ENCODE data around the gene GAREM1.

The GAREM1 gene

DNA sequence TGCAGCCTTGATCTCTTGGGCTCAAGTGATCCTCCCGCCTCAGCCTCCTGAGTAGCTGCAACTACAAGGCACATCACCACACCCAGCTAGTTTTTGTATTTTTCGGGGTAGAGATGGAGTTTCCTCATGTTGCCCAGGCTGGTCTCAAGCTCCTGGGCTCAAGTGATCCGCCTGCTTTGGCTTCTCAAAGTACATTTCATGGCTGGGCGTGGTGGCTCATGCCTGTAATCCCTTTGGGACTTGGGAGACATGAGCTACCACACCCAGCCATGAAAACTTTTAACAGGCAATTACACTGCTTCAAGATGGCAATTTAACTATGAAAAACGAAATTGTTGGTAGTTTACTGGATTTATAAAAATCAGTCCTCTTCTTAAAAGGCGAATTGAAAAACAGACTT is 211.1 kb downstream of the GAREM1 start:
- TF ChIP-seq, protein P1, sequence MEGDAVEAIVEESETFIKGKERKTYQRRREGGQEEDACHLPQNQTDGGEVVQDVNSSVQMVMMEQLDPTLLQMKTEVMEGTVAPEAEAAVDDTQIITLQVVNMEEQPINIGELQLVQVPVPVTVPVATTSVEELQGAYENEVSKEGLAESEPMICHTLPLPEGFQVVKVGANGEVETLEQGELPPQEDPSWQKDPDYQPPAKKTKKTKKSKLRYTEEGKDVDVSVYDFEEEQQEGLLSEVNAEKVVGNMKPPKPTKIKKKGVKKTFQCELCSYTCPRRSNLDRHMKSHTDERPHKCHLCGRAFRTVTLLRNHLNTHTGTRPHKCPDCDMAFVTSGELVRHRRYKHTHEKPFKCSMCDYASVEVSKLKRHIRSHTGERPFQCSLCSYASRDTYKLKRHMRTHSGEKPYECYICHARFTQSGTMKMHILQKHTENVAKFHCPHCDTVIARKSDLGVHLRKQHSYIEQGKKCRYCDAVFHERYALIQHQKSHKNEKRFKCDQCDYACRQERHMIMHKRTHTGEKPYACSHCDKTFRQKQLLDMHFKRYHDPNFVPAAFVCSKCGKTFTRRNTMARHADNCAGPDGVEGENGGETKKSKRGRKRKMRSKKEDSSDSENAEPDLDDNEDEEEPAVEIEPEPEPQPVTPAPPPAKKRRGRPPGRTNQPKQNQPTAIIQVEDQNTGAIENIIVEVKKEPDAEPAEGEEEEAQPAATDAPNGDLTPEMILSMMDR (conservative IDR thresholded peaks at IDR 0.05), result no peak
- TF ChIP-seq ZFX (IDR thresholded peaks at IDR 0.05), result no peak
- H3K27ac ChIP-seq, result no peak overlapping the region

DNA sequence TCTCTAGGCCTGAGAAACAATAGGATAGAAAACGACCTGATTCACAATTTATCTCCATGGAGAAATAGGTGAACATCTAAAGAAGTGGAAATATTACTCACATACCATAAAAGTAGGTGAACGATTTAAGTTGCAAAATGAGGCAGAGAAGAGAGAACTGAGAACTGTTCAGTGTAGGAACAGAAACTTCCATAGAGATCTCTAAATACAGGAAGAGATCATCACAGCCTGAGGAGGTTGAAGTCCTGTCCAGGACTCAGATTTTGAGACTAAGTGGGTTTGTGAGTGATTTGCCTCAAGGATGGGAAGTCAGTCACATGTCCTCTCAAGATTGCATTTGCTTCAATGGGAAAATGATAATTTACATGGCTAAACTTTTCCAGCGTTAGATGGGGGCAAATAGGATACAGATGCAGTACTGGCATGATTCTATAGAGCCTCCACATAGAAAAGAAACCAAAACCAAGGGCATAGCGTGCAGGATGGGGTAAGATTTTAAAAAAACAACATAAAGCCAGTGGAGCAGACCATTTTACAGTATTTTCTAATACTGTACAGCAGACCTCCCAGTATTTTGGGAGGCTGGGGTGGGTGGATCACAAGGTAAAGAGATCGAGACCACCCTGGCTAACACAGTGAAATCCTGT is 212.0 kb downstream of the GAREM1 start:
- TF ChIP-seq ZFX (IDR thresholded peaks at IDR 0.05), result no peak
- TF ChIP-seq, protein P1 (conservative IDR thresholded peaks at IDR 0.05), result no peak
- no peak overlapping the region for H3K27ac ChIP-seq

DNA sequence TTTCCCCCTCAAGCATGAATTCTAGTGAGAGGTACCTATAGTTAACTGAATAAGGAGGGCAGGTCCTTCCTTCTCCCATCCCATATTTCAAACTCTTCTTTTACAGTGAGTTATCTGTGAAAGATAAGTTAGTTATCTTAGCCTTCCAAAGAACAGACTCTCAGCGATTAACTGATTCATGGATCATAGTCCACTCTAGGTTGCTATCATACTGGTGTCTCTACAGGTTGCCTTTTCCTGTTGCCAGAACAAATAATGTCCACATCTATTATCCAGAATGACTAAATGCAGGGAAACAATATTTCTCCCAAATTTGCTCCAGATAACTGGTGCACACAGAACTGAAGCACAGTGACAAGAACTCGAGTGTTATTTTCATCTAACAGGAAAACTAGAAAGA is 212.5 kb downstream of the GAREM1 start:
- no peak for TF ChIP-seq ZFX (IDR thresholded peaks at IDR 0.05)
- TF ChIP-seq, protein P1 (conservative IDR thresholded peaks at IDR 0.05), result no peak
- H3K27ac ChIP-seq, result no peak overlapping the region

DNA sequence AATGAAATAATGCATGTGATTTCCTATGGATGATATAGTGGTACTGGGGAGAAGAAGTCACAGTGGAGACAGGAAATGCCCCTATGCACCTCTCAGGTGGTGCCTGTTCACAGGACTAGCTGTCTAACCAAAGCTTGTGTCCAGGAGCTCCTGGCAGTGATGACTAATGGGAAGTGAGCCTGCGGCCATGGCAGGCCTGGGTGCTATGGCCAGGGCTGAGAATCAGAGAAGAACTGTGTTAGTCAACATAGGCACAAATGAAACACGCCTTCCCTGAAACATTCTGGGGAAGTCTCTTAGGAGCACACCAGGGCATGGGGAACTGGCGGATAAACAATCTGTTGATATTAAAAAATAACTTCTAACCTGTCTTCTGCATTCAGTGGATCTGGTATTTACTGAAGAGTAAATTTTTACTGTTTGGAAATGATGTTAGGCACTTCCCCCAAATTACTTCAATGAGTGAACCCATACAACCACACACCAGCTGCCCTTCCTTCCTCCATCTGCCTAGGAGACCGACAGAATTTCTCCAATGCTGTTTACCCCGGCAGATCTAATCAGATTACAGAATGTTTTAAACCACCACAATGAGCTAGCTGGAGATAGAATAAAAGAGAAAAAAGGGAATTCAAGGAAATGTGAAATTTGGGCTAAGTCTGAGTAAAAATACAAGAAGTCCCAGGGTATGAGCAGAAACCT is 213.4 kb downstream of the GAREM1 start:
- H3K27ac ChIP-seq, result no peak overlapping the region
- no peak for TF ChIP-seq ZFX (IDR thresholded peaks at IDR 0.05)
- TF ChIP-seq, protein P1 (conservative IDR thresholded peaks at IDR 0.05), result no peak

DNA sequence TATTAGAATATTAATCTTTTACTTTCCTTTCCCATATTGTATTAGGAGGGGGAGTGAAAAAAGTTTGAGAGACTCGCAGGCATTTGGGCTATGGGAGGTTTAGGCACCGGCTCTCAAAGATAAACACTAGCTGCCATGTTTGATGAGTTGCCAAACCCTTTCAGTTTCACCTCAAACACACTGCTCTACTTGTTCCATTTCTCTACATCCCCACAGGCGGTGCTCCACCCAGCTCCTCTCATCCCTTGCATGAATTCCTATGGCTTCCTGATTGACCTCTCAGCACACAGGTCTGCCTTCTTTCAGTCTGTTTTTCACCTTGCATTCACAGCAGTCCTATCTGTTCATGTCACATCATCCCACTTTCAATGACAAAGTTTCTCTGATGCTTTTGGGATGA is 215.1 kb downstream of the GAREM1 start:
- no peak for TF ChIP-seq ZFX (IDR thresholded peaks at IDR 0.05)
- TF ChIP-seq, protein P1 (conservative IDR thresholded peaks at IDR 0.05), result no peak
- no peak overlapping the region for H3K27ac ChIP-seq

DNA sequence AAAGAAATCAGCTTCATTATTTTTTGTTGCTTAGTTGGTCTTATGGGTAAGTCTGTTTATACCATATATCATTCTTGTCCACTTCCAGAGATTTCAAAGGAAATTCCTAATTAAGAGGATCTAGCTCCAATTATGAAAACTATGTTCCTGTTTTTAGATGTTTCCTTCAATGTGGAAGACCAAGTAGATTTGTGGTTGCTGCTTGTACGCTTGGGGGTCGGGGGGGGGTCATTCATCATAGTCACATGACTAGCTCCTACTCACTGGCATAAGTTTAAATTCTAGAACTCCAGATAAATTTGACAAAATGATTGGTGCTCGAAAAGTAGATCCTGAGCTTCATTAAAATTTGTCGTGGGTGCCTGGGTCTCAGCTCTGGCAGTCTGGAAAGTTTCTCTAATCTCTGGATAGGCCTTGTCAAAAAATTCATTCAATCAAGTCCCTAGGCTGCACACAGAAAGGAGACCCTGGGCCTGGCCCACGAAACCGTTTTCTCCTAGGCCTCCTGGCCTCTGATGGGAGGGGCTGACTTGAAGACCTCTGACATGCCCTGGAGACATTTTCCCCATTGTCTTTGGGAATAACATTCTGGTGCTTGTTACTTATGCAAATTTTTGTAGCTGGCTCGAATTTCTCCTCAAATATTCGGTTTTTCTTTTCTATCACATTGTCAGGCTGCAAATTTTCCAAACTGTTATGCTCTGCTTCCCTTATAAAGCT is 218.4 kb downstream of the GAREM1 start:
- no peak for TF ChIP-seq ZFX (IDR thresholded peaks at IDR 0.05)
- TF ChIP-seq, protein P1 (conservative IDR thresholded peaks at IDR 0.05), result no peak
- no peak overlapping the region for H3K27ac ChIP-seq

DNA sequence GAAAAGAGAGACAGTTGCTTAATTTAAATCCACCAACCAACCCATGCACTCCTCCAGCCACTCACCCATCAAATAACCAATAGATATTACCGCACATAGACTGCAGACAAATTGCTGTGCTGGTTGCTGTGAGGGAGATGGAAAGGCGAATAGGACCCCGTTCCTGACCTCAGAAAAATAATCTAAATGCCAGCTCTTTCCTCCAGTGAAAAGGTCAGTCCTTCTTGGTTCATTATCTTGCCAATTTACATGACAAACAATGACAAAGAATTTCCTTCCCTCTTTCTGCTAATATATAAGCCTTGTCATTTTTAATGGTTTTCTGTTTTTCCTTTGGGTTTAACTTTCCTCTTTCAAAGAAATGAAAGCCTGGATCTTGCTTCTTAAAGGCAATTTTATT is 219.2 kb downstream of the GAREM1 start:
- TF ChIP-seq ZFX (IDR thresholded peaks at IDR 0.05), result no peak
- TF ChIP-seq, protein P1 (conservative IDR thresholded peaks at IDR 0.05), result no peak
- H3K27ac ChIP-seq, result no peak overlapping the region
